Osteocyte (in vitro differentiated cells): ENCODE data around the gene LAMB2. TPM values are rescaled to one million over a fixed set of nuclear protein-coding genes. Genes with fewer than 3 reads are reported as not detected.
A peak's percentile ranks its signal among the peaks of the same experiment; 100 is the strongest.

Experiments used
- DNase-seq: peaks from one replicate; pipeline ENCODE4 v3.0.0; 2021; ENCODE audit warnings: mixed read lengths; ENCODE audit not compliant: unreplicated experiment; ENCODE audit errors: extremely low spot score
- H3K27ac Mint-ChIP-seq: one replicate; pipeline ENCODE4 v1.8.0; 2021; ENCODE audit warnings: mild to moderate bottlenecking, mixed read lengths; ENCODE audit not compliant: unreplicated experiment
- H3K27me3 Mint-ChIP-seq: one replicate; pipeline ENCODE4 v1.8.0; 2021; ENCODE audit warnings: mixed read lengths; ENCODE audit not compliant: unreplicated experiment
- H3K36me3 Mint-ChIP-seq: one replicate; pipeline ENCODE4 v1.8.0; 2021; ENCODE audit warnings: mixed read lengths; ENCODE audit not compliant: unreplicated experiment
- H3K4me1 Mint-ChIP-seq: one replicate; pipeline ENCODE4 v1.8.0; 2021; ENCODE audit warnings: mixed read lengths; ENCODE audit not compliant: unreplicated experiment
- H3K4me3 Mint-ChIP-seq: one replicate; pipeline ENCODE4 v1.8.0; 2021; ENCODE audit warnings: mild to moderate bottlenecking, moderate library complexity, mixed read lengths; ENCODE audit not compliant: unreplicated experiment
- H3K9me3 Mint-ChIP-seq: one replicate; pipeline ENCODE4 v1.8.0; 2021; ENCODE audit warnings: mixed read lengths; ENCODE audit not compliant: unreplicated experiment
- CTCF ChIP-seq: fragments of 200-600 bp; sonication (generic); IDR thresholded peaks from 2 replicates; pipeline ENCODE4 v1.5.0; 2021; ENCODE audit warnings: antibody characterized with exemption, mild to moderate bottlenecking, moderate library complexity
- total RNA-seq: library from RNA; stranded (reverse); gene quantifications from 2 replicates; pipeline ENCODE4 v1.2.1, GENCODE V29; 2021

LAMB2 gene
- total RNA-seq, 1 donor from 2014 or later, result 721 TPM

- Mint-ChIP-seq H3K36me3 (peaks cover 43% of the 10 kb centered on the region), H3K4me1 (no peaks in the 10 kb centered on the region), H3K27ac (no peak overlapping the region), H3K9me3 (no peaks in the 10 kb centered on the region), H3K27me3 (no peaks in the 10 kb centered on the region), H3K4me3 (no peak overlapping the region)
- TF ChIP-seq CTCF, result no peak
- DNase-seq, result no peak
Observed at GRCh38 chr3:49112262-49112661, 20.6 kb downstream of the LAMB2 start.

GRCh38 chr3:49111347-49111746 lies 21.5 kb downstream of the LAMB2 start:
- no peak for TF ChIP-seq CTCF
- H3K36me3 Mint-ChIP-seq, result peaks cover 40% of the 10 kb centered on the region
- no peaks in the 10 kb centered on the region for H3K4me1 Mint-ChIP-seq
- no peak for DNase-seq
- H3K9me3 Mint-ChIP-seq, result no peaks in the 10 kb centered on the region
- H3K27ac Mint-ChIP-seq, result no peak overlapping the region
- H3K27me3 Mint-ChIP-seq, result no peaks in the 10 kb centered on the region
- H3K4me3 Mint-ChIP-seq, result no peak overlapping the region

- DNase-seq, result no peak
- Mint-ChIP-seq H3K27ac (no peak overlapping the region), H3K4me1 (peaks cover 3% of the 10 kb centered on the region), H3K4me3 (no peak overlapping the region), H3K9me3 (no peaks in the 10 kb centered on the region), H3K27me3 (no peaks in the 10 kb centered on the region), H3K36me3 (peaks cover 36% of the 10 kb centered on the region)
- no peak for TF ChIP-seq CTCF
Observed at GRCh38 chr3:49110780-49111179, 22.1 kb downstream of the LAMB2 start.

GRCh38 chr3:49108346-49108745 lies 24.5 kb downstream of the LAMB2 start:
- H3K9me3 Mint-ChIP-seq, result no peaks in the 10 kb centered on the region
- TF ChIP-seq CTCF, result no peak
- H3K27me3 Mint-ChIP-seq, result no peaks in the 10 kb centered on the region
- H3K36me3 Mint-ChIP-seq, result peaks cover 16% of the 10 kb centered on the region
- H3K27ac Mint-ChIP-seq, result no peak overlapping the region
- DNase-seq, result no peak
- H3K4me1 Mint-ChIP-seq, result peaks cover 22% of the 10 kb centered on the region
- H3K4me3 Mint-ChIP-seq, result no peak overlapping the region

- peaks cover 32% of the 10 kb centered on the region for H3K36me3 Mint-ChIP-seq
- DNase-seq, result peak; percentile 96
Observed at GRCh38 chr3:49104427-49105291, 28.2 kb downstream of the LAMB2 start, which contains the start of gene QARS1. Gene QARS1, minus strand, starts transcription at chr3:49104757. Its CDS starts 24 bp downstream, at chr3:49104733.

More at GRCh38 chr3:49104427-49105291, 28.2 kb downstream of the LAMB2 start, which contains the start of gene QARS1:
- Mint-ChIP-seq H3K4me3 (peak within 1 kb of the TSS; percentile 98), H3K9me3 (no peaks in the 10 kb centered on the region), H3K4me1 (peaks cover 27% of the 10 kb centered on the region), H3K27me3 (no peaks in the 10 kb centered on the region), H3K27ac (peak within 1 kb of the TSS; percentile 97)
- no peak for TF ChIP-seq CTCF
